GM12874 (cell line): ENCODE measurements around the gene ALG5.

Experiments
- CTCF ChIP-seq: IDR thresholded peaks from 2 replicates; pipeline ENCODE4 v1.5.1; 2011; ENCODE audit warnings: low read depth, mild to moderate bottlenecking, control low read depth, low read length, moderate library complexity; ENCODE audit not compliant: insufficient read depth

Gene ALG5

GRCh38 chr13:36905944-36906343 lies 93.2 kb downstream of the ALG5 start:
- TF ChIP-seq CTCF, result no peak

DNA sequence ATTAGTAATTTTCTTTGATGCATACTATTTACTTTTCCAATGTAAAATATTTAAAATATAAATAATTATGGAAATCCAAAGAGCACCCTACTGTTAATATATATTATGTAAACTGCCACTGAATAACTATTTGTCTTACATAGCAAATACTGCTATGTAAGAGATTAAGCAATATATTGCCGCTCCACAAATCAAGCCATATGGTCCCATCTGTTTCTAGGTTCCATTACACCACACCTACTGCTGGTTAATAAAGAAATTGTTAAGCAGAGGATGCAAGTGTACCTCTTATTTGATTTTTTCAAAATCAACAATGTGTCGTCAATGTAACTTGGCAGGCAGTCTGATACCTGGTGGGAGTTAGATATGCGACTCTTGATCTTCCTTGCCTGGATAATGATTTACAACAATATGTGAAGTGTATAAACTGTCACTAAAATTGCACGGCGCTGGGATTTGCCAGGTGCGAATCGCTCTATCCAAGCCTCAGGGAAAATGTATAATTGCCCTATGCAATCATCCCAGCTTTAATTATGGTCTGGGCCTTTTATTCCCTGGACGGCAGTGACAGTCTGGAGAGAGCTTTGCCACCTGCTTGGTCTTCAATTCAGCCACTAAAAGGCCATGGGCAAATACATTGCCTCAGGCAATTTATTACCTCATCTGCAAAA lies 95.1 kb downstream of the ALG5 start:
- no peak for TF ChIP-seq CTCF
